DND-41 (cell line): ENCODE data around the gene SIGLEC6.

ENCODE experiments used
- EZH2 ChIP-seq: IDR thresholded peaks from 3 replicates; pipeline ENCODE4 v1.6.1; 2012; ENCODE audit warnings: borderline replicate concordance, low read depth, mild to moderate bottlenecking, moderate library complexity, low read length, inconsistent platforms; ENCODE audit not compliant: severe bottlenecking
- TF ChIP-seq, protein P1 (sequence below): IDR thresholded peaks from 2 replicates; pipeline ENCODE4 v1.5.1; 2012; ENCODE audit warnings: borderline replicate concordance, low read length, moderate library complexity, mild to moderate bottlenecking; ENCODE audit not compliant: poor library complexity, severe bottlenecking; ENCODE audit errors: extremely low read depth

DNA sequence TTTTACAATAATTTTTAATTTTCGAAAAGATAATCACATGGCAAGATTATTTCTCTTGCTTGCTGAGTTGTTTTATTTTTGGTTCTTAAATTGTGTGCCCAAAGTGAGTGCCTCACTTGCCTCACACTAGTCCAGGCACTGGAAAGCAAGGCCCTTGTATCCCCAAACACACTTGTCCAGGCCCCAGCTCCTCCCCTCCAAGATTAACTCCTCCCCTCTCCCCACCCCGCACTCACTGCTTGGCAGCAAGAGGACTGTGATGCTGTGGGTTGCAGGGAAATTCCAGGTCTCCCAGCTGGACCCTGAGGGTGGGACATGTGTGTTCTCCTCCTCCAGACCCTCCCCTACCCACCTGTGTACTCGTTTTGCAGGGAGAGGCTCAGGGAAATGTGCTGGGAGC lies 33.8 kb downstream of the SIGLEC6 start:
- TF ChIP-seq, protein P1, sequence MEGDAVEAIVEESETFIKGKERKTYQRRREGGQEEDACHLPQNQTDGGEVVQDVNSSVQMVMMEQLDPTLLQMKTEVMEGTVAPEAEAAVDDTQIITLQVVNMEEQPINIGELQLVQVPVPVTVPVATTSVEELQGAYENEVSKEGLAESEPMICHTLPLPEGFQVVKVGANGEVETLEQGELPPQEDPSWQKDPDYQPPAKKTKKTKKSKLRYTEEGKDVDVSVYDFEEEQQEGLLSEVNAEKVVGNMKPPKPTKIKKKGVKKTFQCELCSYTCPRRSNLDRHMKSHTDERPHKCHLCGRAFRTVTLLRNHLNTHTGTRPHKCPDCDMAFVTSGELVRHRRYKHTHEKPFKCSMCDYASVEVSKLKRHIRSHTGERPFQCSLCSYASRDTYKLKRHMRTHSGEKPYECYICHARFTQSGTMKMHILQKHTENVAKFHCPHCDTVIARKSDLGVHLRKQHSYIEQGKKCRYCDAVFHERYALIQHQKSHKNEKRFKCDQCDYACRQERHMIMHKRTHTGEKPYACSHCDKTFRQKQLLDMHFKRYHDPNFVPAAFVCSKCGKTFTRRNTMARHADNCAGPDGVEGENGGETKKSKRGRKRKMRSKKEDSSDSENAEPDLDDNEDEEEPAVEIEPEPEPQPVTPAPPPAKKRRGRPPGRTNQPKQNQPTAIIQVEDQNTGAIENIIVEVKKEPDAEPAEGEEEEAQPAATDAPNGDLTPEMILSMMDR = no peak
- TF ChIP-seq EZH2 = no peak
